ENCODE measurements around the gene BTG4. TPM values are rescaled to one million over a fixed set of nuclear protein-coding genes. Genes with fewer than 3 reads are reported as not detected.

The BTG4 gene
- total RNA-seq, 3 donors from 2014 or later, result not detected

DNA sequence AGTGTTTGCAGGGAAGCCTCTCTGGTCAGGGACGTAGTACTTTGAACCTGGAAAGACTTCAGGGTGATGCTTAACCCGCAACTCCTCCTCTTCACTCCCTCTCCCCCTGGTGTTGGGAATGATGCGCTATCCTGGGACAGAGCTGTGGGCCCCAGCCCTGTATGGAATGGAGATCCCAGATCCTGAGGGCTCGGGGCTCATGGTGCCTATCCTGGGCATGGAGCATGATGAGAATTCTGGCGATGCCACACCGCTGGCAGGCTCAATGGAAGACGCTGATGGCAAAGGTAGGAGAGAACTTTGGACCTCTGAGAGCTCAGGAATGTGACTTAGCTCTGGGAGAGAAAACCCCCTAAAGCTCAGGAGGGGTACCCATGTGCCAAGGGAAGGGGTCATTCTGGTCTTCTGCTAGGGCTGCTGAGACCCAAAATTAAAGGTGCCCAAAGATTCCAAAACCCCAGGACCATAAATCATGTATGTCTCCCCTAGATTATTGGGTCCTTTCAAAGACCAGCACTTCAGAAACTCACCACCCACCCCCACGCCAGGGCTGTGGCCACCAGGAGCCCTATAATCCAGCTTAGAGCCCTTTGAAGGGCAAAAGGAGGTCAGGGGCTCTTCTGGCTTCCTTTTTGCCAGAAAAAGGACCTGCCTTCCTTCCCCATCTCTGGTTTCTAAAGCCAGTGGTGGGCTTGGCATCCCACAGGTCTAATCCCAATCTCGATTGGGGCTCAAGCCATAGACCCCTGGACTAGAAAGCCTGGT is 52.5 kb downstream of the BTG4 start:
- H3K9me3 ChIP-seq, result no peaks in the 10 kb centered on the region
- no peak overlapping the region for H3K4me3 ChIP-seq
- H3K4me1 ChIP-seq, result no peaks in the 10 kb centered on the region
- no peaks in the 10 kb centered on the region for H3K27me3 ChIP-seq
- no peak for DNase-seq (ENCODE audit: low spot score in 2 of 2)
- intact Hi-C loops (cut with DNase I; ENCODE audit: low total_unique reads), result no loop called here
- H3K27ac ChIP-seq, result no peak overlapping the region
- no peaks in the 10 kb centered on the region for H3K36me3 ChIP-seq
- TF ChIP-seq POLR2A (IDR thresholded peaks at IDR 0.05) (no peak), POLR2AphosphoS5 (IDR thresholded peaks at IDR 0.05) (no peak)
- TF ChIP-seq, protein P1, sequence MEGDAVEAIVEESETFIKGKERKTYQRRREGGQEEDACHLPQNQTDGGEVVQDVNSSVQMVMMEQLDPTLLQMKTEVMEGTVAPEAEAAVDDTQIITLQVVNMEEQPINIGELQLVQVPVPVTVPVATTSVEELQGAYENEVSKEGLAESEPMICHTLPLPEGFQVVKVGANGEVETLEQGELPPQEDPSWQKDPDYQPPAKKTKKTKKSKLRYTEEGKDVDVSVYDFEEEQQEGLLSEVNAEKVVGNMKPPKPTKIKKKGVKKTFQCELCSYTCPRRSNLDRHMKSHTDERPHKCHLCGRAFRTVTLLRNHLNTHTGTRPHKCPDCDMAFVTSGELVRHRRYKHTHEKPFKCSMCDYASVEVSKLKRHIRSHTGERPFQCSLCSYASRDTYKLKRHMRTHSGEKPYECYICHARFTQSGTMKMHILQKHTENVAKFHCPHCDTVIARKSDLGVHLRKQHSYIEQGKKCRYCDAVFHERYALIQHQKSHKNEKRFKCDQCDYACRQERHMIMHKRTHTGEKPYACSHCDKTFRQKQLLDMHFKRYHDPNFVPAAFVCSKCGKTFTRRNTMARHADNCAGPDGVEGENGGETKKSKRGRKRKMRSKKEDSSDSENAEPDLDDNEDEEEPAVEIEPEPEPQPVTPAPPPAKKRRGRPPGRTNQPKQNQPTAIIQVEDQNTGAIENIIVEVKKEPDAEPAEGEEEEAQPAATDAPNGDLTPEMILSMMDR (IDR thresholded peaks at IDR 0.05), result no peak

DNA sequence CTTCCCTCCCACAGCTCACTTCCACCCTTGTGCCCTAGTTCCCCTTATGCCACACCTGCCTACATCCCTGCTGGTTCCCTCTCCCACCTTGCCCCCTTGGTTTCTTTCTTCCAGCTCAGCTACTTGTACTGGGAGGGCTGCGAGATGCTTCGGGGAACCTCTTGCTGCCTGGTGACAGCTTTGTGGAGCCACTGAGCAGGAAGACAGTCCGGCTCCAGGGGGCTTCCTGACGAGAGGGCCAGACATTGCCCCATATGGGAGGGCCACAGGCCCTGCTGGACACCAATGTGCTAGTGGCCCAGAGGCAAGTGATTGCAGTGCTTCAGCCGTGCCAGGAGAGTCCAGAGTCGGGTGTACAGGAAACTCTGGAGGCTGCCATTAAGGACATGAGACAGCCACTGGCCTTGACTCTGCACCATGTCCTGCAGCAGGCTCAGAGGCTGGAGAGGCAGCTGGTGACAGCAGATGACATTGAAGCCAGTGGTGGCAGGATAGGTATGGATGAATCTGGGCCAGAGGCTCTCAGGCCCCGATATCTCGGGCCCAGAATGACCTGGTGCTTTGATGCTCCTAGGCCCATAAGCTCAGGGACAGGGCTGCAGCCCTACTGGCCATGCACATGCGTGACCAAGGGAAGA is 54.3 kb downstream of the BTG4 start:
- Histone ChIP-seq H3K9me3 (no peaks in the 10 kb centered on the region), H3K27me3 (no peaks in the 10 kb centered on the region), H3K4me3 (no peak overlapping the region), H3K27ac (no peak overlapping the region), H3K4me1 (no peaks in the 10 kb centered on the region), H3K36me3 (no peaks in the 10 kb centered on the region)
- no peak for DNase-seq (ENCODE audit: low spot score in 2 of 2)
- TF ChIP-seq, protein P1 (IDR thresholded peaks at IDR 0.05), result no peak
- TF ChIP-seq POLR2AphosphoS5 (IDR thresholded peaks at IDR 0.05) (no peak), POLR2A (IDR thresholded peaks at IDR 0.05) (no peak)
- intact Hi-C loops (cut with DNase I; ENCODE audit: low total_unique reads), result no loop called here

DNA sequence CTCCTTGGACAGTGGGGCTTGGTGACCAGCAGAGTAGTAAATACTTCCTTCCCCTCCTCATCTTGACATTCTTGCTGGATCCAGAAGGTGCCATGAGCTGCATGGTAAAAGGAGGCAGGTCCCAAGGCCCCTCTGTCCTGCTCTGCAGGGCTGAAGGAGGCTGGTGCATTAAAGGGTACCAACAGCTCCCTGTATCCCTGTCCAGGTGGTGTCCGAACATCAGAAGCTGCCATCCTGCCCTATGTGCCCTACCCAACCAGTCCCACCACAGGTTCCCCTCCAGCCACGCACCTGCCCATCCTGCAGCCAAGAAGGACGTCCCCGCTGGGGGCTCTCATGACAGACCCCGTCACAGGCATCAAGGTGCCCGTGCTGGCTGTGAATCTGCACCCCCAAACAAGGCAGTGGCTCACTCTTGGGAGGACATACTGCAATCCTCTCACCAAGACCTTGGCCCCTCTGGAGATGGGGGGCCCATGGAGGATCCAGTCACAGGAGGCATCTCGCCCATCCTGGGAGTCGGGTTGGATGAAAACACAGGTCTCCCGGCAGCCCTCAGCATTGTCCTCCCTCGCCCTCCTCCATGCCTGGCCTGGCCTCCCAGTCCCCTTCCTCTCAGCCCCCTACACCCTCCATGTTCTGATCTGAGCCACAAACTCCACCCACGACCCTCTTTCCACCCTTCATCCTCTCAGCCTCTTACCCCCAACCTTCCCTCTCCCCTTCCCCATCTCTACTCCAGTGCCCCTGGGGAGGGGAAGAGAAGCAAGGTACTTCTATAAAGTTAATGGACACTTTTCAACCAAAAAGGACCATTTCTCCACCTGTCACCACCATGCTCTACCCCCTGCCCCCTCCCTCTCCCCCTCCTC is 55.1 kb downstream of the BTG4 start:
- TF ChIP-seq POLR2A (IDR thresholded peaks at IDR 0.05) (no peak), POLR2AphosphoS5 (IDR thresholded peaks at IDR 0.05) (no peak)
- TF ChIP-seq, protein P1 (IDR thresholded peaks at IDR 0.05), result no peak
- DNase-seq (ENCODE audit: low spot score in 2 of 2), result no peak
- intact Hi-C loops (cut with DNase I; ENCODE audit: low total_unique reads), result no loop called here
- Histone ChIP-seq H3K9me3 (no peaks in the 10 kb centered on the region), H3K27me3 (no peaks in the 10 kb centered on the region), H3K36me3 (no peaks in the 10 kb centered on the region), H3K4me3 (no peak overlapping the region), H3K4me1 (no peaks in the 10 kb centered on the region), H3K27ac (no peak overlapping the region)

DNA sequence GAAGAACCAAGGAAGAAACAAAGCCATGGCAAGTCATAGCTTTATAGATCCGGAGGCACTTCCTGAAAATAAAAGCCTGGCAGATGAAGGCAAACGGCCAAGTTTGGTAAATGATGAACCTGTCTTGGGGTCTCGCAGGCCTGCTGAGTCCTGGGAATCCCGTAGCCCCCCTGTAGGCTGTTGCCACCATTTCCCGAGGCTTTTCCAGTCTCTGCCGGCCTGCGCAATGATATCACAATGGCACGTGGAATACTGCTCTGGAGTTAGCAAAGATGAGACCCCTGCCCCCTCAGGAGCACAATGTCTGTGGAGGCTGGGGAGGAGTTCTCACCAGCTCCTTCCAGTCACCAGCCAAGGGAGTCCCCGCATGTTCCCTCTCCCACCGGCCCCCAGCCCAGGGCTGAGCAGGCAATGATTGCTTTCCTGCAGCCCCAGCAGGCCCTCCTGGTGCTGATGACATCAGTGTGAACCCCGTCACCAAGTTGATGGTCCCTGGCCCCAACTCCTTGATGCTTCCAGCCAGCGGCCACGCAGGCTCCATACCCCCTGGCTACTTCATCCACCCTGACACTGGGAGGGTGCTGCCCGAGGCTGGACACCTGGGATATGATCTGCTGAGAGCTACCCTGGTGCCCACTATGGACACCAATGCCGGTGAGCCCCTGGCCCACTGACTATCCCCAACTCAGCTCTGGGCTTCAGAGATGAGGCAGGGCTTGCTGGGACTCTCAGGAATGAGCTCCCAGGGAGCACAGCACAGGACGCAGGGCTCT is 55.9 kb downstream of the BTG4 start:
- TF ChIP-seq, protein P1 (IDR thresholded peaks at IDR 0.05), result no peak
- TF ChIP-seq POLR2AphosphoS5 (IDR thresholded peaks at IDR 0.05), result no peak
- no peak for TF ChIP-seq POLR2A (IDR thresholded peaks at IDR 0.05)
- Histone ChIP-seq H3K9me3 (no peaks in the 10 kb centered on the region), H3K4me3 (no peak overlapping the region), H3K4me1 (no peaks in the 10 kb centered on the region), H3K36me3 (no peaks in the 10 kb centered on the region), H3K27me3 (no peaks in the 10 kb centered on the region), H3K27ac (no peak overlapping the region)
- intact Hi-C loops (cut with DNase I; ENCODE audit: low total_unique reads), result no loop called here
- no peak for DNase-seq (ENCODE audit: low spot score in 2 of 2)
